ENCODE data around the gene LAMA3.

LAMA3 gene

DNA sequence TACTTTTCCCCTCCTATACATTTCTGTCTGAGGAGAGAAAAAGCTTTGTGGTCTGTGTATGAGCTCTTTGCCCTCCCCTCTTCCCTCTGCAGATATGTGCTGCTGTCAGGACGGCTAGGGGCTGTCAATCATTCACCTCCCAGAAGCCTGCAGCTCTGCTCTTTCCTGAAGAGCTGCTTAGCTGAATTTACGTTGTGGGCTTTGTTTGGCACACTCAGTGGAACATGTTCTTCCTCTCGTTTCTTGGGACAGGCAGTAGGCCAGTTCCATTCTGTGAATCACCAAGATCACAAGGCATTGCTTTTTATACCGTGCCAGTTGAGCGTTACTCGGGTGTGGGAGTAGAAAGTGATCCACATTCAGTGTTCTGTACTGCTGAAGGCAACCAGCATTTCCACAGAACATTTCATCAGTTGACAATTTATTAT, 136.7 kb downstream of the LAMA3 start:
- H3K4me3 ChIP-seq (ENCODE audit: low read length, poor library complexity, severe bottlenecking): peak overlapping the region; percentile 23
- TF ChIP-seq EZH2phosphoT487 (IDR thresholded peaks at IDR 0.05; ENCODE audit: borderline replicate concordance) (no peak), CTCF (conservative IDR thresholded peaks at IDR 0.05; ENCODE audit: low read length) (no peak)
- H3K9ac ChIP-seq (ENCODE audit: low read depth, low read length, poor library complexity, severe bottlenecking): peak overlapping the region; percentile 49

GRCh38 chr18:23826850-23827620, 137.8 kb downstream of the LAMA3 start:
- no peaks in the 10 kb centered on the region for H3F3A ChIP-seq (ENCODE audit: low read depth)
- H3K79me2 ChIP-seq (ENCODE audit: insufficient read depth, low read length): no peaks in the 10 kb centered on the region
- H3K36me3 ChIP-seq (ENCODE audit: insufficient read depth, low read length): no peaks in the 10 kb centered on the region
- peaks cover 69% of the 10 kb centered on the region for H3K4me1 ChIP-seq (ENCODE audit: insufficient read depth, low read length, poor library complexity, severe bottlenecking)
- peak overlapping the region; percentile 49 for H3K9ac ChIP-seq (ENCODE audit: low read depth, low read length, poor library complexity, severe bottlenecking)
- 0 out of 2 replicates have a peak overlapping the region, but pooled peaks have one; percentile 69 for H2AFZ ChIP-seq (ENCODE audit: low read length)
- no peaks in the 10 kb centered on the region for H3K9me2 ChIP-seq (replicated peaks; ENCODE audit: low read depth, low read length)
- H4K20me1 ChIP-seq (ENCODE audit: insufficient read depth, low read length, poor library complexity, severe bottlenecking): no peaks in the 10 kb centered on the region
- no peaks in the 10 kb centered on the region for H3K27me3 ChIP-seq (ENCODE audit: insufficient read depth, low read length, poor library complexity, severe bottlenecking)
- H3K9me3 ChIP-seq (ENCODE audit: insufficient read depth, low read depth, low read length): no peaks in the 10 kb centered on the region
- peak overlapping the region; percentile 67 for H3K4me2 ChIP-seq (ENCODE audit: low read depth, low read length, poor library complexity, severe bottlenecking)
- TF ChIP-seq CTCF (conservative IDR thresholded peaks at IDR 0.05; ENCODE audit: low read length) (no peak), EZH2phosphoT487 (IDR thresholded peaks at IDR 0.05; ENCODE audit: borderline replicate concordance) (no peak)
- peak overlapping the region; percentile 12 for H3K4me3 ChIP-seq (ENCODE audit: low read length, poor library complexity, severe bottlenecking)

More for the DNA sequence above, 136.7 kb downstream of the LAMA3 start:
- no peaks in the 10 kb centered on the region for H3K9me2 ChIP-seq (replicated peaks; ENCODE audit: low read depth, low read length)
- no peaks in the 10 kb centered on the region for H3K9me3 ChIP-seq (ENCODE audit: insufficient read depth, low read depth, low read length)
- peaks cover 66% of the 10 kb centered on the region for H3K4me1 ChIP-seq (ENCODE audit: insufficient read depth, low read length, poor library complexity, severe bottlenecking)
- H2AFZ ChIP-seq (ENCODE audit: low read length): peak overlapping the region; percentile 74
- H3K4me2 ChIP-seq (ENCODE audit: low read depth, low read length, poor library complexity, severe bottlenecking): peak overlapping the region; percentile 67
- no peaks in the 10 kb centered on the region for H3K27me3 ChIP-seq (ENCODE audit: insufficient read depth, low read length, poor library complexity, severe bottlenecking)
- no peaks in the 10 kb centered on the region for H3F3A ChIP-seq (ENCODE audit: low read depth)
- H3K36me3 ChIP-seq (ENCODE audit: insufficient read depth, low read length): no peaks in the 10 kb centered on the region
- no peaks in the 10 kb centered on the region for H4K20me1 ChIP-seq (ENCODE audit: insufficient read depth, low read length, poor library complexity, severe bottlenecking)
- no peaks in the 10 kb centered on the region for H3K79me2 ChIP-seq (ENCODE audit: insufficient read depth, low read length)

DNA sequence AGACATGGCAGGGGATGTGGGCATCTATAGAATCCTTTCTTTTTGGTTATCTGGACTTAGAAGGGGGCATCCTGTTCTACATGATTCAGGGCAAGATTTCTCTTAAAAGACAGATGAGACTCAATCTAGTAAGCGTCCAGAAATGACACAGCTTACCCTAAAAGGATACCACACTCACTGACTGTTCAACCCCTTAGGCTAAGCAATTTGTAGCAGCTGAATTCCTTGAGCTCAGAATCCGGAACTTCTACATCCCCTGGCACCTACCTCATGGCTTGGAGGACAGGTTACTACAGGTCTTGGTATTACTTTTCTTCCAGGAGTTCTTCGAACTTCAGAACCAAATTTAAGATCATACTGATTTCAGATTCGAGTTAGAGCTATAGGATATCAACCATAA, 138.4 kb downstream of the LAMA3 start:
- H3K9ac ChIP-seq (ENCODE audit: low read depth, low read length, poor library complexity, severe bottlenecking): peak overlapping the region; percentile 27
- H4K20me1 ChIP-seq (ENCODE audit: insufficient read depth, low read length, poor library complexity, severe bottlenecking): no peaks in the 10 kb centered on the region
- H3K9me3 ChIP-seq (ENCODE audit: insufficient read depth, low read depth, low read length): no peaks in the 10 kb centered on the region
- no peaks in the 10 kb centered on the region for H3K79me2 ChIP-seq (ENCODE audit: insufficient read depth, low read length)
- no peaks in the 10 kb centered on the region for H3K36me3 ChIP-seq (ENCODE audit: insufficient read depth, low read length)
- H2AFZ ChIP-seq (ENCODE audit: low read length): peak overlapping the region; percentile 69; the same call in 1 of the 2 replicates
- peak overlapping the region; percentile 67 for H3K4me2 ChIP-seq (ENCODE audit: low read depth, low read length, poor library complexity, severe bottlenecking)
- peaks cover 69% of the 10 kb centered on the region for H3K4me1 ChIP-seq (ENCODE audit: insufficient read depth, low read length, poor library complexity, severe bottlenecking)
- no peaks in the 10 kb centered on the region for H3F3A ChIP-seq (ENCODE audit: low read depth)
- no peaks in the 10 kb centered on the region for H3K9me2 ChIP-seq (replicated peaks; ENCODE audit: low read depth, low read length)
- H3K27me3 ChIP-seq (ENCODE audit: insufficient read depth, low read length, poor library complexity, severe bottlenecking): no peaks in the 10 kb centered on the region
- TF ChIP-seq EZH2phosphoT487 (IDR thresholded peaks at IDR 0.05; ENCODE audit: borderline replicate concordance) (no peak), CTCF (conservative IDR thresholded peaks at IDR 0.05; ENCODE audit: low read length) (no peak)
- peak overlapping the region; percentile 12 for H3K4me3 ChIP-seq (ENCODE audit: low read length, poor library complexity, severe bottlenecking)

Measured in Loucy (cell line).